Embryonic facial prominence (tissue), 1 donor: Measurements from ENCODE around the gene SSU72.

Experiments used
- DNase-seq: peaks from one replicate; pipeline ENCODE4 v3.0.0-alpha.2; 2016; ENCODE audit errors: extremely low spot score

Gene SSU72

DNA sequence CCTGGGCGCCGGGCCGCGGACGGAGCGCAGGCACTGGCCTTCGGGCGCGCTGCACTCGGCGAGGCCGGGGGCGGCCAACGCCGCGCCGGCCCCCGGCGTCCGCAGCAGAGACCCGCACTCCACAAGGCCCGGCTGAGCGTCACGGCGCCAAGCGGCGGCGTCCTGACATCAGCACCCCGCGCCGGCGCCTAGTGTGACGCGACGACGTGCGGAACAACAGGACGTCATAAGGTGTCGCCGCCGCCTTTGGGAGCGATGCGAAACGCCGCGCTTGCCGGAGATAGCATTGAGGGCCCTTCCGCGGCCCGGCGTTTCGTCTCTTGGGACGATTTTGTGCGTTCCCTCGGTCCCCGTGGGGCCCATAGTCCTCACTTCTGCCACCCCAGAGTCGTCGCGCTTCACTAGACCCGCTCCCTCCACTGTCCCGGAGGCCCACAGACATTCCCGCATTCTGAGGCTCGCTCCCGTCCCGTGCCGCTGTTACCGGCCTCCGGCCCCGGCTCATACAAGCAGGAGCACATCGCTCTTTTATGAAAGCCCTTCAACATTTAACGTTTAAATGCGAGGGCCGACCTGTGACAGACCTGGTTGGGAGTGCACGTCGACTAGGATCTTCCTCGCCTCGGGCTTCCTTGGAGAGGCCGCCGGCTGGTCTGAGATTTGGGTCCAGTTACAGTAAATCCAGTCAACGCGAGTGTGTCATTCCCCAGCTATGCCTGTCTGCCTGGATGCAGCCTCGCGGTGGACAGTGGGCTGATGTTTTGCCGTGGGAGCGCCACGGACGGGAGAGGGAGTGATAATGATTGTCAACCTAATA is at the start of gene SSU72:
SSU72 (minus strand) TSS at position 143 of the 817 bp plus-strand sequence. CDS start 306 bp downstream, outside the sequence.
- peak; percentile 84 for DNase-seq

DNA sequence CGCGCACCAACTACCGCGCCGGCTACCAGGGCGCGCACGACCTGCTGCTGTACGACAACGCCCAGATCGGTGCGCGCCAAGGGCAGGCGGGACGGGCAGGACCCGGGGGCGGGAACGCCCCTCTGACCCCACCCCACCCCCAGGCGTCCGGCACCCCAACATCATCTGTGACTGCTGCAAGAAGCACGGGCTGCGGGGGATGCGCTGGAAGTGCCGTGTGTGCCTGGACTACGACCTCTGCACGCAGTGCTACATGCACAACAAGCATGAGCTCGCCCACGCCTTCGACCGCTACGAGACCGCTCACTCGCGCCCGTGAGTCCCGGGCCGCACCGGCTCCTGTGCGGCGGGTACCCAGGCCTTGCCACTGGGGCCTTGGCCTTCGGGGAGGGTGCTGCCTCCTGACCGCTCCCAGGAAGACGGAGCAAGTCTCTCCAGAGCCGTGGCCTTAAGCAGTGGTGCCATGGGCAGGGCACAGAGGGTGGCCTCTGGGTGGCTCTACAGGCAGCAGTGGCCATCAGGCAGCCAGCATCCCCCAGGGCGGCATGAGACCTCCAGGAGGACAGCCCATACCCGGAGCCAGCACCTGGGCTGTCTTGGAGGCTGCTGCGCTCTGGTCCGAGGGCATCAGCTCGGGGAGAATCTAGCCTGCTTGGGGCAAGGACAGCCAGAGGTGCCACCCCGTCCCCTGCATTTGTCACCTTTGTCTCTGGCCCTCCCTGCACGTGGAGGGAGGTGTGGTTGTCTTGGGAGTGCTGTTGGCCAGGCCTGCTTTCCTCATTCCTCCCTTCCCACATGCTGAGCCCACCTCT is 49.2 kb upstream of the SSU72 start:
- DNase-seq = no peak

GRCh38 chr1:1623181-1623630 is 48.5 kb upstream of the SSU72 start:
- DNase-seq = no peak

GRCh38 chr1:1622788-1623094 is 48.1 kb upstream of the SSU72 start:
- DNase-seq = no peak

- DNase-seq = no peak
These were observed 47.5 kb upstream of the SSU72 start for GRCh38 chr1:1622010-1622787.

DNA sequence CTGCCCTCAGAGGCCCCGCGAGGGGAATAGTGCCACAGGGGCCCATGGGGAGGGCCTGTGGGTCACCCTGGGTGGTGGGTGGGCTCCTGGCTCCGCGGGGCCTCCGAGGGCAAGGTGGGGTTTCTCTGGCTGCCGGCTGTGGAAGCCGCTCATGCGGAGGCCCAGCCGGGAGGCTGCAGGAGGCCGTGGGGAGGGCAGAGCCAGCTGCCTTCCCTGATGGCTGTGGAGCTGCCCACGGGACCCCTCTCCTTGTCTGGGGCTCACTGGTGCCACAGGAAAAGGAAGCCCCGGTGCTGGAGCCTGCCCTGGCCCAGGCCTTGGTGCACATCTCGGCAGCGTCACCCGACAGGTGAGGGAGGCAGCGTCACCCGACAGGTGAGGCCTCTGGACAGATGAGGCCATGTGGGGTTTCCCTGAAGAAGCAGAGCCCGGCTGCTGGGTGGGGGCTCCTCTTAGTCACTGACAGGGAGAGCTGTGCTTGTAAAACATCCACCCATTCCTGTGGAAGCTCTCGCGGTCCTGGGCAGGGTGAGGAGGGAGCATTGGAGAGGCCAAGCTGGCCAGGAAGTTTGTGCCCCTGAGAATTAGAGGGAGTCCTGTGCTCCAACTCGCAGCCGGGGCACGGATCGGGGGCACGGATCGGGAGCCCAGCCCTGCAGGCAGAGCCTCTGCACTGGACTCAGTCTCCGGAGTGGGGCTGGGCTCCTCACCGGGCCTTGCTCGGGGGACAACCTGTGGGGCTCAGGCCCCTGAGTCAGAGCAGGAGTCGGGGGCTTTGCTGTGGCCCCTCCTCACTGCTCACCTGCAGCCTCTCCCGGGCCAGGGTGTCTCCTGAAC is 46.7 kb upstream of the SSU72 start:
- no peak for DNase-seq

- no peak for DNase-seq
These were observed 45.9 kb upstream of the SSU72 start for GRCh38 chr1:1620433-1621139.

DNA sequence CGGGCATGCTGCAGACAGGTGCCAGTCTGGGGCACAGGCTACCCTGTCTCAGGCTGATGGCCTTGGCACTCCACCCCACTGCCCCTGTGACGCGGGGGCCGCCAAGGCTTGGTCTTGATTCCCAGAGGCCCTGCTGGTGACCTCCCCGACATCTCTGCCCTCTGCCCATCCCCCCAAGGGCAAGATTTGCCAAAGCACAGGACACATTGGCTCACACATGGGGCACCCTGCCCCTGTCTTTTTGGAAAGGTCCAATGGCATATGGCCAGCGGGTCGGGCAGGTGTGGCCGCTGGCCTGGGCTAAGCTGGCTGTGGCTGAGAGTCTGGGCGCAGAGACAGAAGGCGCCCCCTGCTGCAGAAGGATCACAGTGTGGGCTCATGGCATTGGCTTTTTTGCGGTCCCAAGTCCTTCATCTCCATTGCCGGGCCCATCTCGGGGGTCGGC is 45.3 kb upstream of the SSU72 start:
- DNase-seq = no peak

DNA sequence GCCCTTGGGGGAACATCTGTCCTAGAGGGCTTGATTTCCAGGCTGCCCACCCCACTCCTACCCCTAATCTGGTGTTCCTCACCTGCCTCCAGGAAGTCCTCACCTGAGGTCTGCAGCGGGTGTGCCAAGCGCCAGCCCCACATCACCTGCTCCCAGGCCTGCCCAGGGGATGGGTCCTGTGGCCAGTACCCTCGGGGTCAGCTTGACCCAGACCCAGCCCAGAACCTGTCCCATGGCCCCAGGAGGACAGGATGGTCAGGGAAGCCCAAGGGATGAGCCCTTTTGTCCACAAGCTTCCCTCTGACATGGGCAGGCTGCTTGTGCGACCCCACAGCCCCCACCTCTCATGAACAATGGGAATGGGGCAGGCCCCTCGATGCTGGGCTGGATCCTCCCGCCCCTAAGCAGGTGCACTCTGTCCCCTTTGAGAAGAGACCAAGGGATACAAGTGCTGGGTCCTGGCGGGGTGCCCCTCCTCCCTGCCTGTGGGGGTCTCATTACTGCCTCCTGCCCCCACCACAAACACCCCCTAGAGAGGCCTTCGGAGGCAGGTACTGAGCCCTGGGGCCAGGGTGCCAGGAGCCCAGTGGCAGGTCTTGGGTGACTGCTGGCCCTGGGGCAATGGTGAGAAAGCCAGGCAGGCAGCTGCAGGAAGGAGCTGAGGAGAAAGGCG is 43.9 kb upstream of the SSU72 start:
- DNase-seq = no peak

GRCh38 chr1:1617925-1618324 is 43.3 kb upstream of the SSU72 start:
- no peak for DNase-seq

- DNase-seq = no peak
These were observed 42.9 kb upstream of the SSU72 start for GRCh38 chr1:1617516-1617915.

DNA sequence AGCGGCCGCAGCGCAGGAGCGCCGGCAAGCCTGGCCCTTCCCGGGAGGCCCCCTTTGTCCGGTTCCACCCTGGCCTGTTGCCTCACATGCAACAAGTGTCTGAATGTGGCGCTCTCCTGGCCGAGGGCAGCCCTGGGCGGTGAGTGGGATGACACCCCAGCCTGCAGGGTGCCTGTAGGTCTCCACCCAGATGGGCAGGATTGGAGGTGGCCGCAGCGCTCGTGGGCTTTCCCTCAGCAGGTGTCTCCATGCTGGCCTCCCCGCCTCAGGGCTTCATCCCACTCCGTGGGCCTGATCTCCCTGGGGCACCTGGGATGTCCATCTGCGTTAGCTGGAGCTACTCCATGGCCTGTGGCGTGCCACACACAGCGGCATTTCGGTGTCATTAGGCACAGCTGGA is 42.2 kb upstream of the SSU72 start:
- DNase-seq = no peak

DNA sequence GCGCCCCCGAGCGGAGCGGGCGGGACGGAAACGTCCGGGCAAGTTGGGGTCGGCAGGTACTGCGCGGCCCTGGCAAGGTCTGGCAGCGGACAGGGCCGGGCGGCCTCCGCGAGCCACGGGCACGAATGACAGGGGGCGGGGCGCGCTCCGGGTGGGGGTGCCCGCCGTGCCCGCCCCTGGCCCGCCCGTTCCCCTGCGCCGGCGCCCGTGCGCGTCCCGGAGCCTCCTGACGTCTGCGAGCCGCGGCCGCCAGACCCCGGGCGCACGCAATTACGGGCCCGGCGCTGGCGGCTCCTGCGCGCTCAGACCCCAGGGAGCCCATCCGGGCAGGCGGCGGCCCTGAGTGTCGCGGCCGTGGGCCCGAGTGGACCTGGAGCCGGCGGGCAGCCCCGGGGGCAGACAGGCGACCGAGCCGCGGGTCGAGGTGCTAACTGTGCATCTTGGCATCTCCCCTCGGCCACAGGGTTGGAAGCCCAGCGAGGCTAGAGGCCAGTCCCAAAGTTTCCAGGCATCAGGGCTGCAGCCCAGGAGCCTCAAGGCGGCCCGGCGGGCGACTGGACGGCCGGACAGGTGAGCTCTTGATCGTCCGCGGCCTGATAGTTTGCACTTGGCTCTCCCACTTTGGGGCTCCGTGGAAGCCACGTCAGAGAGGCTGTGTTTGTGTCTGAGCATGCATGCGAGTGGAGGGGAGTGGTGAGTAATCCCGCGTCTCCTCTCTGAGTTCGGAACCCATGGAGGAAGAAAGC is 41.6 kb upstream of the SSU72 start:
- no peak for DNase-seq

- peak; percentile 94 for DNase-seq
These were observed 40.8 kb upstream of the SSU72 start, which contains the start of gene MIB2 for GRCh38 chr1:1615256-1616044. TSS of gene MIB2 (plus strand) at chr1:1615500. CDS start at chr1:1623453, 7,953 bp downstream.

- DNase-seq = no peak
These were observed 40.2 kb upstream of the SSU72 start for GRCh38 chr1:1614954-1615255.

DNA sequence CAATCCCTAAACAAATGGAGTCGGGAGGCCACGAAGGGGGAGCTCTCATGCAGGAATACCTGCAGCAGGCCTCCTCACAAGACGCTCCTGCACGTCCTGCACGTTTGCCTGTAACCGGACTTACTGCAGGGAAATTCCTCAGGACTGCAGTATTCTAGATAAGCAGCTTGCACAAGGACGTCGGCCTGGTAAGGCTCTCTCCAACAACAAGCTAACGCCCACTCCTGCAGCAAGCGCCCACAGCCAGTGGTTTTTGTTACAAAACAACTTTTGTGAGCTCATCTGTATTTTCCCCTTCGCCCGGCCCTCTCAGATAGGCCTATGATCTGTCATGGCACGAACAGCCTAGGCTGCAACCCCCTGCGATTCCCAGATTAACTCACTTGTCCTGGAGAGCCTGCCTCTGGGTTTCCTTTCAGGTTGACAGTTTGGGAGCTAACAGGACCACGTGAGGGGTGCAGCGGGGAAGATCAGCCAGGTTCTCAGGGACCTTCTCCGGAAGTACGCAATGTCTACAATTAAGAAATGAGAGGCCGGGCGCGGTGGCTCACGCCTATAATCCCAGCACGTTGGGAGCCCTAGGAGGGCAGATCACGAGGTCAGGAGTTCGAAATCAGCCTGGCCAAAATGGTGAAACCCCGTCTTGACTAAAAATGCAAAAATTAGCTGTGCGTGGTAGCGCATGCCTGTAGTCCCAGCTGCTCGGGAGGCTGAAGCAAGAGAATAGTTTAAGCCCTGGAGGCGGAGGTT is 39.7 kb upstream of the SSU72 start:
- DNase-seq = no peak

DNA sequence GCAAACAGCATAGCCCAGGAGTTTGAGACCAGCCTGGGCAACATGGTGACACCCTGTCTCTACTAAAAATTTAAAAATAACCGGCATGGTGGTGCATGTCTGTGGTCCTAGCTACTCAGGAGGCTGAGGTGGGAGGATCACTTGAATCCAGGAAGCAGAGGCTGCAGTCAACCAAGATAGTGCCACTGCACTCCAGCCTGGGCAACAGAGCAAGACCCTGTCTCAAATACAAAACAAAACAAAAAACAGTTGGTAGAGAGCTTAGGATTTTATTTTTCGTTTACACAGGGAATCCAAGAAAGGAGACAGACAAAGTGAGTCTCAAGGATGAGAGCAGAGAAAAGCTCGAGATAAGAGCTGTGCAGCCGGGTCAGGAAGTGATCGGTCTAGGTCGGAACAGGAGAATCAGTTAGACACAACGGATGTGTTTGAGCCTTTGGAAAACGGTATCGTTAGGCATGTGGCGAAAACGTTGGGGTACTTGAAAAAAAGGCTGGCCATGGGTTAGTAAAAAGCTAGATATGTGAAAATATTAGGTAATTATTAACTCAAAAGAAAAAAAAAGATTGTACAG is 38.9 kb upstream of the SSU72 start:
- no peak for DNase-seq

DNA sequence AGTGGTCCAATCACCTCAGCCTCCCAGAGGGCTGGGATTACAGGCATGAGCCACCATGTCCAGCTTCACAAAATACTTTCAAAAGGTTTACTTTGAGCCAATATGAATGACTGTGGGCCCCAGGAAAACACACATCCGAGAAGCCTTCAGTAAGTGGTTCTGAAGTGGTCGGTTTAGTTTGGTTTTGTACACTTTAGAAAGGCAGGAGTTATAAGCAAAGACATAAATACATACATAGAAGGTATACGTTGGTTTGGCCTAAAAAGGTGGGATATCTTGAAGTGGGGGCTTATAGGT is 37.4 kb upstream of the SSU72 start:
- DNase-seq = no peak
